Hepatic stellate cell (primary cell): ENCODE measurements around the gene CLPTM1.
"Not testable (repeated sequence)": the region's sequence is repeated elsewhere in the genome, so short reads cannot be mapped to it uniquely, and the experiment has no call there.

Source experiments
- DNase-seq: peaks from one replicate; pipeline ENCODE4 v3.0.0; 2011; ENCODE audit warnings: low spot score

CLPTM1 gene

GRCh38 chr19:44974857-44975256 is 19.7 kb downstream of the CLPTM1 start:
- DNase-seq, result no peak

- no peak for DNase-seq
Observed at GRCh38 chr19:44975444-44975843, 20.3 kb downstream of the CLPTM1 start.

DNA sequence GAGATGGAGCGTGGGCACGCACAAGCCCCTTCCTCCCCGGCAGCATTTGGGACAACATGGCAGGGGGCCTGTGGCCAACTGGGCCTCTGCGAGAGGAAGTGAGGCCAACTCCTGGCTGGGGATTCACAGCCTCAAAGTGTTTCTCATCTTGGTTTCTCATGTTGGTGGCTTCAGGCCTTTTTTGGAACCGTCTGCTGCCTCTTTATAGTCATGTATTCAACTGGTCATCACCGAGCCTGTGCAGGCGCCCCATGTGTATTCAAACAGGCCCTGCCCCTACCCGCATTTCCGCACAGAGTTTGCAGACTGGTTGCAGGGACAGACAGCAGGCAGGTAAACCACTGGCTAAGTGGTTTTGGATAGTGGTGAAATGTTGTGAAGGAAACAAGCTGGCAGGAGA is 28.8 kb downstream of the CLPTM1 start:
- DNase-seq, result no peak

GRCh38 chr19:44985445-44985844 is 30.3 kb downstream of the CLPTM1 start:
- no peak for DNase-seq

GRCh38 chr19:44986389-44986788 is 31.2 kb downstream of the CLPTM1 start:
- DNase-seq, result no peak

- DNase-seq, result no peak
Observed at GRCh38 chr19:44987148-44987675, 32.0 kb downstream of the CLPTM1 start.

DNA sequence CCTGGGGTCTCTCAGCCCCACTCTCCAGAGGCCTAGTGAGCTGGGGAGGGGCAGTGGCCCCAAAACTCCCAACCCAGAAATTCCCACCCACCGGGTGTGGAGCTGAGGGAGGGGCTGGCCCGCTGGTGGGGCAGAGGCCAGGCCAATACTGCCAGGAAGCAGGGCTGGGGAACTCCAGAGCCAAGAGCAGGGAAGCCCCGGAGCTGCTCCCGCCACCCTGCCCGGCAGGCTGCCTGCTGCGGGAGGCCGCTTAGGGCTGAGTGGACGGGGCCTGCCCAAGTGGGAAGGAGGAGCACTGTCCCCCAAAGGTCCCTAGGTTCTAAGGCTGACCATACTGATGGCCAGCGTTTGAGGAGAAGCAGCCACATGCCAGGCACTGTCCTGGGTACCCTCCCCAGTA is 33.1 kb downstream of the CLPTM1 start:
- no peak for DNase-seq

- DNase-seq, result peak; percentile 83
Observed at GRCh38 chr19:44988896-44989556, 33.8 kb downstream of the CLPTM1 start.

- no peak for DNase-seq
Observed at GRCh38 chr19:44990459-44990858, 35.3 kb downstream of the CLPTM1 start.

DNA sequence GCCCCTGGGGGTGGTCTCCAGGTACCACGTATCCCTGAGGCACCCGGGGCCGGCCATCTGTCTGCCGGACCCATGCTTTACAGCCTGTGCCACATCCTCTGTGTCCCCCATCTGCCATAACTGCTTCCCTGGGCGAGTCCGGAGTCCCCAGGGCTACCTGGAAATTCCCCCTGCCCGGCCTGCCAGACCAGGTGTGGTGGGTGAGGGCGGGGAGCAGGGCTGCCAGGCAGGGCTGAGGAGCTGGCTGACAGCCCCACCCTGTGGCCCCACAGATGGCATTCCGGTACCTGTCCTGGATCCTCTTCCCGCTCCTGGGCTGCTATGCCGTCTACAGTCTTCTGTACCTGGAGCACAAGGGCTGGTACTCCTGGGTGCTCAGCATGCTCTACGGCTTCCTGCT is 35.8 kb downstream of the CLPTM1 start:
- DNase-seq, result no peak

- DNase-seq, result no peak
Observed at GRCh38 chr19:44992336-44993163, 37.4 kb downstream of the CLPTM1 start.

- DNase-seq, result no peak
Observed at GRCh38 chr19:44993526-44993925, 38.3 kb downstream of the CLPTM1 start.

GRCh38 chr19:44993926-44994537 is 38.9 kb downstream of the CLPTM1 start:
- no peak for DNase-seq

- DNase-seq, result no peak
Observed at GRCh38 chr19:44998025-44998424, 42.8 kb downstream of the CLPTM1 start.

DNA sequence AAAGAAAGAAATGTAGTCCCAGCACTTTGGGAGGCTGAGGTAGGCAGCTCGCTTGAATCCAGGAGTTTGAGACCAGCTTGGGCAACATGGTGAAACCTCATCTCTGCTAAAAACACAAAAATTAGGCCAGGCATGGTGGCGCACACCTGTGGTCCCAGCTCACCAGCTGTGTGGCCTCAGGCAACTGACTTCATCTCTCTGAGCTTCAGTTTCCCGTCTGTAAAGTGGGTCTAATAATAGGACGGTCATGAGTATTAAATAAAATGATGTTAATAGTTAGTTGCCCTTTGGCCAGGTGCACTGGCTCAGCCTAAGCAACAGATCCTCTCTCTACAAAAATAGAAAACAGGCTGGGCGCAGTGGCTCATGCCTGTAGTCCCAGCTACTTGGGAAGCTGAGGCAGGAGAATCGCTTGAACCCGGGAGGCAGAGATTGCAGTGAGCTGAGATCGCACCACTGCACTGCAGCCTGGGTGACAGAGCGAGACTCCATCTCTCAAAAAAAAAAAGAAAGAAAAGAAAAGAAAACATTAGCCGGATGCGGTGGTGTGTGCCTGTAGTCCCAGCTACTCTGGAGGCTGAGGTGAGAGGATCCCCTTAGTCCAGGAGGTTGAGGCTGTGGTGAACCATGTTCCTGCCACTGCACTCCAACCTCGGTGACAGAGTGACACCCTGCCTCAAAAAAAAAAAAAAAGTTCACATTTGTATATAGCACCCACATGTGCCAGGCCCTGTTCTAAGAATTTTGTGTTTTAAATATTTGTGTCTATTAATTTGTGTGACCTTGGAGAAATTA is 44.1 kb downstream of the CLPTM1 start:
- not testable (repeated sequence) for DNase-seq

DNA sequence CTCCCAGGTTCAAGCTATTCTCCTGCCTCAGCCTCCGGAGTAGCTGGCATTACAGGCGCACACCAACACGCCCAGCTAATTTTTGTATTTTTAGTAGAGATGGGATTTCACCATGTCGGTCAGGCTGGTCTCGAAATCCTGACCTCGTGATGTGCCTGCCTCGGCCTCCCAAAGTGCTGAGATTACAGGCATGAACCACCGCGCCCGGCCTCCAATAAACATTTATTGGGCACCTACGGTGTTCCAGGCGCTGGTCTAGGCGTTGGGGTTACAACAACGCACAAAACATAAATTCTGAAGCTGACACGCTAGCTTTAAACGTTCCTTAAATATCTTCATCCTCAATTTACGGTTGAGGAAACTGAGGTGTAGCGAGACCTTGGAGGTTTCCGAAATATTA is 45.5 kb downstream of the CLPTM1 start:
- DNase-seq, result not testable (repeated sequence)

DNA sequence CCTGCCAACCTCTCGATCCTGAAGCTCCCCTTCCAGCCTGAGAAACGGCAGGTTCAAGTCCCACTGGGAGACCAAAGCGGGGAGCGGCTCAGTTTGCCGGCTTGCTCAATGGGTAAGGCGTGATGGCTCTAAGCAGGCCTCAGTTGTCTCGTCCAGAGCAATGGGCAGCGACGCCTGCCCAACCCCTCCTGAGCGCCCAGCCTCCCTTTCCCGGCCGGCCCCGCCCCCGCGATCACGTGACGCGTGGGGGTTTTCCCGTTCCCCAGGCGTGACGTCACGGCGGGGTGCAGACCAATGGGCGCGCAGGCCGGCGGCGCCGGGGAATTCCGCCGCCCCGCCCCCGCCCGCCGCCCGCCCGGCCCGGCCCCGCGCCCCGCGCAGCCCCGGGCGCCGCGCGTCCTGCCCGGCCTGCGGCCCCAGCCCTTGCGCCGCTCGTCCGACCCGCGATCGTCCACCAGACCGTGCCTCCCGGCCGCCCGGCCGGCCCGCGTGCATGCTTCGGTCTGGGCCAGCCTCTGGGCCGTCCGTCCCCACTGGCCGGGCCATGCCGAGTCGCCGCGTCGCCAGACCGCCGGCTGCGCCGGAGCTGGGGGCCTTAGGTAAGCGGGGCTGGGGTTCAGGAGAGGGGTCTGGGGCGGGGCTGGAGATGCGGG is 46.0 kb downstream of the CLPTM1 start, which contains the start of gene RELB:
Gene RELB, plus strand, starts transcription at position 378 of the 653 bp plus-strand sequence. Its CDS starts 116 bp downstream, at position 494.
- peak; percentile 99 for DNase-seq

DNA sequence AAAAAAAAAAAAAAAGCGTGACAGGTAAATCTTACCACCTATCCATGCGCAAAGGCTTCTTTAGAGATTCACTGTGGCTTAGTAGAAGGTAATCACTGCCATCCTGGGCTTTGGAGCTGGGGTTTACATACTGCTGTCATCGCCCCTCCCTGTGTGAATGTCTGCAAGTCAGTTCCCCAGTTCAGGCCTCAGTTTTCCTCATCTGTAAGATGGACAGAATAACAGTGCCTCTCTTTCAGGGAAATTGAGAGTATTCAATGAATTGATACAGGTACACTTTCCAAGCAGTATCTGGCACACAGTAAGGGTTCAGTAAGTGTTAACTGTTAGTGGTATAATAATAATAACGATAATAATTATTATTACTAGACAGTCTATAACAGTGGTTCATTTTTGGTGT is 48.3 kb downstream of the CLPTM1 start:
- DNase-seq, result no peak

- DNase-seq, result no peak
Observed at GRCh38 chr19:45005787-45006186, 50.6 kb downstream of the CLPTM1 start.

DNA sequence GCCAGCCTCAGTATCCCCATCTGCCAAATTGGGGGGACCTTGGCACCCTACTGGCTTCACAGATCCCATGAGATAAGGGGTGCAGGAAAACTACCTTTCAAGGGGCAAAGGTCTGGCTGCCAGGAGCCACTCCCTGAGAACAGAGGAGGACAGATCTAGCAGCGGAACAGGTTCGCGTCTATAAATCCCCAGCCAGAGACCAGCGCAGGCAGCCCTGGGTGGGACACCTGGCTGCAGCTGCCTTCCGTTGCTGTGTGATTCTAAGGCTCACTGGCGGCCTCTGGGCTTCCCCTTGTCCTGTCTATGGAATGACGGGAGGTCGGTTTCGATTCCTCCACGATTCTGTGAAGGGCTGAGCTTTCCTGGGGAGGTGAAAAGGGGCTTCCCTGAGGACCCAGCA is 53.4 kb downstream of the CLPTM1 start:
- DNase-seq, result no peak

DNA sequence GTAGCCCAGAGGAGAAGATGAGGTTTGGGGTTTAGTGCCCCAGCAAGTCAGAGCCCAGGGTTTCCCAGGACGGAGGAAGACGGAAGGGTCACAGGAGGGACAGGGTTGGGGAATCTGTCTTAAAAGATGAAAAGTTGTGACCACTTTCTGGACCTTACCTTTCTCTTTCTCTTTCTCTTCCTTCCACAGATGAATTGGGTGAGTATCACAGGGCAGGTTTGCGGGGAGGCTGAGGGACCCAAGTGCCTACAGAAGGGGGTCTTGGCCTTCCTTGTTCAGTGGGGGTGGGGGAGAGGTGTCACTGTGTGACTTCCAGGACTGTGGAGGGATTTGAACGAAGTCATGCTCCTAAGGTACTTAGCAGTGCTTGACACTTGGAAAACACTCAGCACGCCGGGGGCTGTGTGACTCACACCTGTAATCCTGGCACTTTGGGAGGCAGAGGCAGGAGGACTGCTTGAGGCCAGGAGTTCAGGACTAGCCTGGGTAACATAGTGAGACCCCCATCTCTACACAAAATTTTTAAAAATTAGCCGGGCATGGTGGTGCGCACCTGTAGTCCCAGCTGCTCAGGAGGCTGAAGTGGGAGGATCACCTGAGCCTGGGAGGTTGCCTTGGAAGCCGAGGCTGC is 54.6 kb downstream of the CLPTM1 start:
- DNase-seq, result no peak
